Kidney epithelial cell (primary cell): ENCODE results near the gene UGT1A8. TPM values are rescaled to one million over a fixed set of nuclear protein-coding genes. Genes with fewer than 3 reads are reported as not detected.

Experiments
- DNase-seq: peaks from one replicate; pipeline ENCODE4 v3.0.0-alpha.2; 2010; ENCODE audit warnings: low read depth
- H3K27me3 ChIP-seq: 2 replicates; pipeline ENCODE4 v1.6.0; 2011; ENCODE audit warnings: low read length; ENCODE audit not compliant: control insufficient read depth, insufficient read depth
- H3K36me3 ChIP-seq: 2 replicates; pipeline ENCODE4 v1.5.1; 2011; ENCODE audit warnings: low read length; ENCODE audit not compliant: control insufficient read depth, insufficient read depth
- H3K4me3 ChIP-seq: 2 replicates; pipeline ENCODE4 v1.5.1; 2011; ENCODE audit warnings: low read depth, mild to moderate bottlenecking, control low read depth, low read length
- total RNA-seq: library from RNA; depleted of rRNA; stranded (reverse); fragments of >200 nt; gene quantifications from 2 replicates; pipeline ENCODE4 v1.2.3, GENCODE V29; 2015
- TF ChIP-seq, protein P1 (sequence below): IDR thresholded peaks from 2 replicates; pipeline ENCODE4 v1.5.1; 2011; ENCODE audit warnings: mild to moderate bottlenecking, moderate library complexity, low read length, control low read depth, inconsistent platforms; ENCODE audit not compliant: insufficient read depth, poor library complexity, severe bottlenecking

Gene UGT1A8
- total RNA-seq, 1 donor from 2014 or later: not detected

GRCh38 chr2:233816334-233816733 lies 198.9 kb downstream of the UGT1A8 start:
- Histone ChIP-seq H3K36me3 (no peaks in the 10 kb centered on the region), H3K27me3 (no peaks in the 10 kb centered on the region), H3K4me3 (no peak overlapping the region)
- DNase-seq: no peak
- TF ChIP-seq, protein P1, sequence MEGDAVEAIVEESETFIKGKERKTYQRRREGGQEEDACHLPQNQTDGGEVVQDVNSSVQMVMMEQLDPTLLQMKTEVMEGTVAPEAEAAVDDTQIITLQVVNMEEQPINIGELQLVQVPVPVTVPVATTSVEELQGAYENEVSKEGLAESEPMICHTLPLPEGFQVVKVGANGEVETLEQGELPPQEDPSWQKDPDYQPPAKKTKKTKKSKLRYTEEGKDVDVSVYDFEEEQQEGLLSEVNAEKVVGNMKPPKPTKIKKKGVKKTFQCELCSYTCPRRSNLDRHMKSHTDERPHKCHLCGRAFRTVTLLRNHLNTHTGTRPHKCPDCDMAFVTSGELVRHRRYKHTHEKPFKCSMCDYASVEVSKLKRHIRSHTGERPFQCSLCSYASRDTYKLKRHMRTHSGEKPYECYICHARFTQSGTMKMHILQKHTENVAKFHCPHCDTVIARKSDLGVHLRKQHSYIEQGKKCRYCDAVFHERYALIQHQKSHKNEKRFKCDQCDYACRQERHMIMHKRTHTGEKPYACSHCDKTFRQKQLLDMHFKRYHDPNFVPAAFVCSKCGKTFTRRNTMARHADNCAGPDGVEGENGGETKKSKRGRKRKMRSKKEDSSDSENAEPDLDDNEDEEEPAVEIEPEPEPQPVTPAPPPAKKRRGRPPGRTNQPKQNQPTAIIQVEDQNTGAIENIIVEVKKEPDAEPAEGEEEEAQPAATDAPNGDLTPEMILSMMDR: no peak

DNA sequence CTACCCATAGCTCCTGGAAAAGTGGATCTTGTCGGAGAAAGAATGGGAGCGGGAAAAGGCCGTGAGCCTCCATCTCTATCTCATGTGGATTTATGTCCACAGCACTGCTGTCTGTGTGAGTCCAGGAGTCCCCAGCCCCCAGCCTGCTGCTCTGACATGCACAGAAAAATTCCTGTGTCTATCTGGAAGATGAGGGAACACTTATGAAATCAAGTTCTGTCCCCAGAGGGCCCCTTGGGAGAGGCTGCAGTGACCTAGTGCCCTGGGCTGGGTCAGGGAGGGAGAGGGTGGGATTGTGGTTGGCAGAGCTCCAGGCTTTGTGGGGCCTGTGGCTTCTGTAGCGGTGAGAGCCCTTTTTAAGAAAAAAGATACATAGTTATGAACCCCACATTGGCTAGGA lies 199.3 kb downstream of the UGT1A8 start:
- H3K27me3 ChIP-seq: no peaks in the 10 kb centered on the region
- no peak for DNase-seq
- TF ChIP-seq, protein P1: no peak
- no peaks in the 10 kb centered on the region for H3K36me3 ChIP-seq
- H3K4me3 ChIP-seq: no peak overlapping the region

DNA sequence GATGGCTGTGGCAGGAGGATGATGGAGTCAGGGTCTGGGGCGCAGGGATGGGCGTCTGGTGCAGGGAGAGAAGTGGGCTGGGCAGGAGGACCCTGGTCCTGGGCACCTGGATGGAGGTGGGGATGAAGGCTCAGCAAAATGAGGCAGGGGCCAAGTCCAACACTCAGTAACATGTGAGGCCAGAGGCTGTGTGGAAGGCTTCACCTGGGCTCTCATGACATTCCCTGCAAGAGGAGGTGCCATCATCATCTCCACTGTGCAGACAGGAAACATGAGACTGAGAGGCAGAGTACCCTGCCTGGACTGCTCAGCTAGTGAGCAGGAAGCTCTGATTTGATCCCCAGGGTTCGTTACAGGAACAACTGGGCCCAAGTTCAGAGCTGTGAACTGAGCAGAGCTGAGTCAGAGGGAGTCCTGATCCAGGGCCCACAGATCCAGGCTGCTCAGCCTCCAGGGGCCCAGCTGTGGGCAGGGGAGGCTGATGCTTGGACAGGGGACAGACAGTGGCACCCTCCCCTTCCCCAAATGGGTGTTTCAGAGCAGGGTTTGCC lies 200.0 kb downstream of the UGT1A8 start:
- TF ChIP-seq, protein P1: no peak
- no peak for DNase-seq
- no peaks in the 10 kb centered on the region for H3K36me3 ChIP-seq
- H3K4me3 ChIP-seq: no peak overlapping the region
- H3K27me3 ChIP-seq: no peaks in the 10 kb centered on the region

GRCh38 chr2:233817995-233818638 lies 200.7 kb downstream of the UGT1A8 start:
- no peak overlapping the region for H3K4me3 ChIP-seq
- TF ChIP-seq, protein P1: no peak

DNA sequence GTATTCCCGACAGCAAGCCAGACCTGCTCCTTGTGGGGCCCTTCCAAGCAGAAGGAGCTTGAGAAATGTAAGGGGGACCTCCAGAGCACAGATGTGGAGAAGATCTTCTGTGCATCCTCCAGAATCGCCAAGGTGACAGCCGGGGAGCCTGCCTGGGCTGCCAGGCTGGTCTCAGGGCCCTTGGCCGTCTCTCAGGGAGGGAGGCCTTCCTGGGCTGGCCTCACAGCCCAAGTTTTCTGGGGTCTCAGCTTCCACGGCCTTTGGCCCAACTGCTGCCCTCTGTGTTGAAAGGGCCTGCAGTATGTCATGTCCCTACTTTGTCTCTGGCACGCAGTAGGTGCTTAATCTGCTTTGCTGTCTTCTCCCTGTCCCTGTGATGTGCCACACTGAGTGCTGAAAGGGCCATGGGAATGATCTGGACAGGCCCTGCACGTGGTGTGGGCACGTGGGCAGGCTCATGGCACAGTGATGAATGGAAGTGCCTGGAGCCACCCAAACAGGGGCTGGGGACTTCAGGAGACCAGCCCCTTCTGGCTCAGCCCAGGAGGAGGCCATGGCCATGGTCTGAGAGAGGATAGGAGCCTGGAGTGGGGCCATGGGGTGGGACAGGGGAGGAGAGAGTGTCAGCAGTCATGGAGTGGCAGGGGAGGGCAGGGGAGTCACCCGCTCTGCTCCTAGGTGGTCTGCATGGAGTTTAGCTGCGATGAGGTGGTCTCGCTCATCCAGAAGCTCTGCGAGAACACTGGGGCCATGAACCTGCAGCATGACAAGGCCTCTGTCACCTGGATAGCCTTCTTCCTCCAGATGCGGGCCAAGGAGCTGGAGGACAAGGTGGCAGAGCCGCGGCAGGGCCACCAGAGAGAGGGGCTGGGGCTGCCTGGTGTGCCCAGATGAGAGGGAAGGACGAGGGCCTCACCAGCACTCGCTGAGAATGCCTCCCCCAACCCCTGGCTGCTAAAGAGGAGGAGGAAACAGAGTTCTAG lies 201.5 kb downstream of the UGT1A8 start:
- no peak for DNase-seq
- Histone ChIP-seq H3K36me3 (no peaks in the 10 kb centered on the region), H3K4me3 (no peak overlapping the region), H3K27me3 (no peaks in the 10 kb centered on the region)
- TF ChIP-seq, protein P1: no peak

More at GRCh38 chr2:233817995-233818638, 200.7 kb downstream of the UGT1A8 start:
- no peak for DNase-seq
- Histone ChIP-seq H3K27me3 (no peaks in the 10 kb centered on the region), H3K36me3 (no peaks in the 10 kb centered on the region)
